ENCODE data around the gene AGK. TPM values are rescaled to one million over a fixed set of nuclear protein-coding genes. Genes with fewer than 3 reads are reported as not detected.

AGK gene
- total and polyA plus RNA-seq, 12 donors: 17.7 to 45.1 (median 38.3) TPM

DNA sequence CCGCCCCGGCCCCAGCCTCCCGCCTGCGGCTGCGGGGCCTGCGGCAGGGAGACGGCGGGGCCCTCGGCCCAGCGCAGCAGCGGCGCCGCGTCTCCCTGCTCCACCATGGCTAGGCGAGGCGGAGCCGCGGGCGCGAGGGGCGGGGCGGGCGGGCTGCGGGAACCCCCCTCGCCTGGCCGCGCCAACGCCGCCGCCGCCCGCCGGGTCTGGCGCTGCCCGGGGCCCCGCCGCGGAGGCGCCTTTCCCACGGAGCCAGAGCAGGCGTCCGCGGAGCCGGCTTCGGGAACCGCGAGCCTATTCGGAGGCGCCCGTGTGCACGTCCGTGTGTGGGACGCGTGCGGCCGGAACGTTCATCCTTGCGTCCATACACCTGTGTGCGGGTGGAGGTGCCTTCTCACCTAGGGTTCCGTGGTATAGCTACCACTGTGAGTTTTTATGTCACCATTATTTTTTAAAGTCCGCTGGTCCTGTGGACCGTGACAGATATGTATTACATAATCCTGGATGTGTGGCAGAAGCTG, 150.9 kb downstream of the AGK start, which contains the start of gene DENND11:
TSS of gene DENND11 (minus strand) at position 120 of the 521 bp plus-strand sequence. CDS start at position 107, 13 bp downstream.
- Histone ChIP-seq H3K4me3 (peak within 1 kb of the TSS; percentile 73 to 92 (median 84)), H3K36me3 (no peaks in the 10 kb centered on the region), H3K9me3 (no peaks in the 10 kb centered on the region), H3K4me1 (peaks cover 0 to 44% (median 26%) of the 10 kb centered on the region in 9 donors), H3K27ac (peak within 1 kb of the TSS; percentile 71 to 91 (median 86)), H3K27me3 (no peaks in the 10 kb centered on the region)
- peak; percentile 26 to 62 for DNase-seq
- TF ChIP-seq CTCF (IDR thresholded peaks at IDR 0.05): no peak
- 1% methylated on average over 38 to 62 of the region's 62 CpGs for WGBS, 2 donors
- intact Hi-C loops (cut with DNase I): loop anchor here in 2 of 10 donors (5.0 kb wide), 2 partner anchors 35 to 50 kb away; partner anchors contain the start of gene SSBP1 (in 2 of the 2)
- ATAC-seq: peak; percentile 52 to 85 (median 69)

GRCh38 chr7:141702892-141703291, 151.7 kb downstream of the AGK start:
- DNase-seq: no peak
- Histone ChIP-seq H3K27ac (peak overlapping the region in 3 of 10 donors; percentile 68 to 84 (median 81)), H3K27me3 (no peaks in the 10 kb centered on the region), H3K4me1 (peaks cover 0 to 39% (median 21%) of the 10 kb centered on the region in 9 donors), H3K4me3 (peak overlapping the region in 4 of 10 donors; percentile 73 to 90 (median 85)), H3K36me3 (no peaks in the 10 kb centered on the region), H3K9me3 (no peaks in the 10 kb centered on the region)
- TF ChIP-seq CTCF (IDR thresholded peaks at IDR 0.05): no peak
- no peak for ATAC-seq
- intact Hi-C loops (cut with DNase I): loop anchor here in 2 of 10 donors (5.0 kb wide), 2 partner anchors 34 to 51 kb away; partner anchors contain the start of gene SSBP1 (in 2 of the 2)
- 45 to 48% methylated on average over 4 of the region's 4 CpGs for WGBS, 2 donors

- Histone ChIP-seq H3K27me3 (no peaks in the 10 kb centered on the region), H3K36me3 (no peaks in the 10 kb centered on the region), H3K27ac (no peak overlapping the region), H3K9me3 (no peaks in the 10 kb centered on the region), H3K4me1 (peaks cover 0 to 28% (median 19%) of the 10 kb centered on the region in 9 donors), H3K4me3 (no peak overlapping the region)
- no peak for TF ChIP-seq CTCF (IDR thresholded peaks at IDR 0.05)
- ATAC-seq (no peak), DNase-seq (no peak)
- intact Hi-C loops (cut with DNase I): loop anchor here in 2 of 10 donors (5.0 kb wide), 2 partner anchors 33 to 52 kb away; partner anchors contain the start of gene SSBP1 (in 2 of the 2)
- WGBS, 2 donors: 81 to 82% methylated on average over 3 of the region's 3 CpGs
These were observed 152.9 kb downstream of the AGK start for GRCh38 chr7:141704112-141704511.

GRCh38 chr7:141704741-141705140, 153.5 kb downstream of the AGK start:
- 87 to 90% methylated on average over 5 of the region's 5 CpGs for WGBS, 2 donors
- no peaks in the 10 kb centered on the region for H3K9me3 ChIP-seq
- intact Hi-C loops (cut with DNase I): loop anchor here in 2 of 10 donors (5.0 kb wide), 2 partner anchors 33 to 52 kb away; partner anchors contain the start of gene SSBP1 (in 2 of the 2)
- no peaks in the 10 kb centered on the region for H3K36me3 ChIP-seq
- no peaks in the 10 kb centered on the region for H3K27me3 ChIP-seq
- ATAC-seq (no peak), DNase-seq (no peak)
- H3K4me3 ChIP-seq: no peak overlapping the region
- H3K27ac ChIP-seq: no peak overlapping the region
- peaks cover 0 to 26% (median 19%) of the 10 kb centered on the region in 9 donors for H3K4me1 ChIP-seq
- TF ChIP-seq CTCF (IDR thresholded peaks at IDR 0.05): no peak

Other genes with a start within 250 kb of the AGK start
- 10 to 100 TPM in 4 of 10 donors, 1 to 10 TPM in 6; 6.7 to 11.5 (median 9.3) TPM for gene DENND11, start 150.8 kb downstream of the AGK start, total RNA-seq
- gene DENND11, start 150.8 kb downstream of the AGK start, polyA plus RNA-seq: 1 to 10 TPM; 2.7 to 3.4 TPM
- gene WEE2, start 156.9 kb downstream of the AGK start, total RNA-seq: under 1 TPM in 1 of 10 donors, not detected in 9; 0.12 TPM
- gene WEE2, start 156.9 kb downstream of the AGK start, polyA plus RNA-seq: not detected
- gene SSBP1, start 186.9 kb downstream of the AGK start, total RNA-seq: 100 to 1,000 TPM in 9 of 10 donors, 10 to 100 TPM in 1; 97.4 to 122 (median 107) TPM
- gene SSBP1, start 186.9 kb downstream of the AGK start, polyA plus RNA-seq: 100 to 1,000 TPM; 175 to 256 TPM
- gene TAS2R3, start 212.7 kb downstream of the AGK start, total RNA-seq: 1 to 10 TPM in 1 of 10 donors, under 1 TPM in 7, not detected in 2; 0.30 to 1.1 (median 0.46) TPM
- not detected for gene TAS2R3, start 212.7 kb downstream of the AGK start, polyA plus RNA-seq
- under 1 TPM in 9 of 10 donors, not detected in 1; 0.10 to 0.28 (median 0.23) TPM for gene TAS2R4, start 225.3 kb downstream of the AGK start, total RNA-seq
- under 1 TPM; 0.03 to 0.59 TPM for gene TAS2R4, start 225.3 kb downstream of the AGK start, polyA plus RNA-seq
- under 1 TPM in 4 of 10 donors, not detected in 6; 0.23 to 0.35 (median 0.31) TPM for gene TAS2R5, start 238.8 kb downstream of the AGK start, total RNA-seq
- under 1 TPM; 0.22 to 0.59 TPM for gene TAS2R5, start 238.8 kb downstream of the AGK start, polyA plus RNA-seq

All from heart right ventricle (tissue), 16 donors.